ENCODE results near the gene TFEB. TPM values are rescaled to one million over a fixed set of nuclear protein-coding genes. Genes with fewer than 3 reads are reported as not detected.
A peak's percentile ranks its signal among the peaks of the same experiment; 100 is the strongest.

TFEB gene
- total RNA-seq, 2 experiments from 2014 or later = 11.7 to 13.4 TPM

- Mint-ChIP-seq H3K36me3 (no peaks in the 10 kb centered on the region), H3K4me3 (no peak overlapping the region), H3K9me3 (no peaks in the 10 kb centered on the region), H3K27ac (no peak overlapping the region), H3K27me3 (no peaks in the 10 kb centered on the region), H3K4me1 (ENCODE audit: low read depth) (no peaks in the 10 kb centered on the region)
- POLR2A ChIA-PET = no interaction called here
- DNase-seq = no peak
- CTCF ChIA-PET = no interaction called here
- intact Hi-C loops (cut with micrococcal nuclease) = no loop called here
Measured at GRCh38 chr6:41743406-41744235, 8.2 kb upstream of the TFEB start.

- POLR2A ChIA-PET = no interaction called here
- Mint-ChIP-seq H3K4me1 (ENCODE audit: low read depth) (no peaks in the 10 kb centered on the region), H3K36me3 (no peaks in the 10 kb centered on the region), H3K4me3 (no peak overlapping the region), H3K9me3 (no peaks in the 10 kb centered on the region), H3K27ac (no peak overlapping the region), H3K27me3 (no peaks in the 10 kb centered on the region)
- CTCF ChIA-PET = no interaction called here
- intact Hi-C loops (cut with micrococcal nuclease) = no loop called here
- DNase-seq = no peak
Measured at GRCh38 chr6:41741625-41742490, 6.5 kb upstream of the TFEB start.

- CTCF ChIA-PET = interaction anchor here (0.7 to 0.8 kb wide), 2 partner anchors 21 to 34 kb away, joined by 3 read pairs; no protein-coding TSS in a partner anchor
- Mint-ChIP-seq H3K4me3 (no peak overlapping the region), H3K36me3 (no peaks in the 10 kb centered on the region), H3K27me3 (no peaks in the 10 kb centered on the region), H3K9me3 (no peaks in the 10 kb centered on the region), H3K27ac (no peak overlapping the region), H3K4me1 (ENCODE audit: low read depth) (no peaks in the 10 kb centered on the region)
- intact Hi-C loops (cut with micrococcal nuclease) = no loop called here
- DNase-seq = no peak
- POLR2A ChIA-PET = no interaction called here
Measured at GRCh38 chr6:41740366-41741162, 5.2 kb upstream of the TFEB start.

DNA sequence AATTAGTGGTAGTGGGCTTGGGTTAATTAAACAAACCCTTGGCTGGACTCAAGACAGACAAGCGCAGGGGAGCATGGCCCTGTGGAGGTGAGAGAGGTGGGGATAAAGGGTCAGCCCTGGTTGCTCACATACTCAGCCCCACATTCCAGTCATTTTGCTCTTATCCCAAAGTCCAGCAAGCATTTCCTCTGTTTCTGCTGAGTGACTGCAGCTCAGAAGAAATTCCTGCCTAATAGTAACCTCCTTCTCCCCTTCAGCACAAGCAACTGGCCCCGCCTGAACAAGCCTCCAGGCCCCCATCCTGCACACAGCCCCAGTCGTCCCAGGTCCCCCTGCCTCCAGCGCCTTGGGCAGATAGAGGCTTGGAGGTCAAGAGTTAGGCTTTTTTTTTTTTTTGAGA lies 3.6 kb upstream of the TFEB start:
- no peaks in the 10 kb centered on the region for H3K36me3 Mint-ChIP-seq
- no peaks in the 10 kb centered on the region for H3K4me1 Mint-ChIP-seq (ENCODE audit: low read depth)
- no peak for DNase-seq
- CTCF ChIA-PET = interaction anchor here (0.6 kb wide), 1 partner anchor 1452 kb away, joined by 3 read pairs; no protein-coding TSS in a partner anchor
- H3K9me3 Mint-ChIP-seq = no peaks in the 10 kb centered on the region
- POLR2A ChIA-PET = no interaction called here
- H3K27ac Mint-ChIP-seq = no peak overlapping the region
- H3K4me3 Mint-ChIP-seq = no peak overlapping the region
- H3K27me3 Mint-ChIP-seq = no peaks in the 10 kb centered on the region
- intact Hi-C loops (cut with micrococcal nuclease) = loop anchor here (5.0 kb wide), 1 partner anchor 38 kb away; the partner anchor contains the start of gene FRS3

DNA sequence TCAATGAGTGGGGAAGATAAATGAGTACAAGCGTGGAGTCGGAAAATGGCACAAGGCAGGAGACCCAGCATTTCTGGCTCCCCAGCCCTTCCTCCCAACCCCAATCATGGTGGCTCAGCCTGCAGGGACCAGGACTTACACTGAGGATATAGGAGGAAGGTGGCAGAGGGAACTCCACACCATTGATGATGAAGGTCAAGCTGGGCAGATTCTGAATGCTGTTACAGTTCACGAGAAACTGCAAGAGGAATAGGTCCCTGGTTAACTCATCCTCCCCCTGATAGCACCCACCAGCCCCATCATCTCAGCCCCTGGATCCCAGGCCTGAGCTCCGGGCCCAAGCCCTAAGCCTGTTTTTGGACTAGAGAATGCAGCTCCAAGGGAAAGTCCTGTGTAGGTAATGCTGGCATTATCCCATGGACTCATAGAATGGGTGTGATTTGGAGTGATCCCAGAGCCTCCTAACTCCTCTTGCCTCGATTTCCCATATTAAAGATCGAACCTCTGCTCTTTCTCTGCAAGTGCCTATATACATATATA lies 2.3 kb upstream of the TFEB start:
- intact Hi-C loops (cut with micrococcal nuclease) = loop anchor here (5.0 kb wide), 1 partner anchor 40 kb away; the partner anchor contains the start of gene FRS3
- CTCF ChIA-PET = no interaction called here
- H3K9me3 Mint-ChIP-seq = no peaks in the 10 kb centered on the region
- H3K36me3 Mint-ChIP-seq = no peaks in the 10 kb centered on the region
- H3K27ac Mint-ChIP-seq = no peak overlapping the region
- no peaks in the 10 kb centered on the region for H3K27me3 Mint-ChIP-seq
- POLR2A ChIA-PET = interaction anchor here (0.6 kb wide), 1 partner anchor 12 kb away, joined by 3 read pairs; no protein-coding TSS in a partner anchor
- no peak for DNase-seq
- peaks cover 13% of the 10 kb centered on the region for H3K4me1 Mint-ChIP-seq (ENCODE audit: low read depth)
- H3K4me3 Mint-ChIP-seq = no peak overlapping the region

- ChIA-PET CTCF (interaction anchor here (4.4 kb wide), 1 partner anchor 32 kb away, joined by 49 read pairs; no protein-coding TSS in a partner anchor), POLR2A (no interaction called here)
- Mint-ChIP-seq H3K4me1 (ENCODE audit: low read depth) (peaks cover 17% of the 10 kb centered on the region), H3K36me3 (no peaks in the 10 kb centered on the region), H3K27me3 (no peaks in the 10 kb centered on the region), H3K4me3 (no peak overlapping the region), H3K9me3 (no peaks in the 10 kb centered on the region), H3K27ac (no peak overlapping the region)
- intact Hi-C loops (cut with micrococcal nuclease) = loop anchor here (5.0 kb wide), 1 partner anchor 40 kb away; the partner anchor contains the start of gene FRS3
- no peak for DNase-seq
Measured at GRCh38 chr6:41736800-41737555, 1.6 kb upstream of the TFEB start.

- no peaks in the 10 kb centered on the region for H3K27me3 Mint-ChIP-seq
- H3K36me3 Mint-ChIP-seq = no peaks in the 10 kb centered on the region
- ChIA-PET CTCF (interaction anchor here (4.4 kb wide), 1 partner anchor 31 kb away, joined by 49 read pairs; no protein-coding TSS in a partner anchor), POLR2A (interaction anchor here (1.9 kb wide), 1 partner anchor 28 kb away, joined by 5 read pairs; no protein-coding TSS in a partner anchor)
- DNase-seq = no peak
- H3K27ac Mint-ChIP-seq = no peak overlapping the region
- intact Hi-C loops (cut with micrococcal nuclease) = loop anchor here (5.0 kb wide), 1 partner anchor 41 kb away; the partner anchor contains the start of gene FRS3
- H3K4me1 Mint-ChIP-seq (ENCODE audit: low read depth) = peaks cover 21% of the 10 kb centered on the region
- H3K9me3 Mint-ChIP-seq = no peaks in the 10 kb centered on the region
- H3K4me3 Mint-ChIP-seq = no peak overlapping the region
Measured at GRCh38 chr6:41736186-41736733, 852 bp upstream of the TFEB start.

DNA sequence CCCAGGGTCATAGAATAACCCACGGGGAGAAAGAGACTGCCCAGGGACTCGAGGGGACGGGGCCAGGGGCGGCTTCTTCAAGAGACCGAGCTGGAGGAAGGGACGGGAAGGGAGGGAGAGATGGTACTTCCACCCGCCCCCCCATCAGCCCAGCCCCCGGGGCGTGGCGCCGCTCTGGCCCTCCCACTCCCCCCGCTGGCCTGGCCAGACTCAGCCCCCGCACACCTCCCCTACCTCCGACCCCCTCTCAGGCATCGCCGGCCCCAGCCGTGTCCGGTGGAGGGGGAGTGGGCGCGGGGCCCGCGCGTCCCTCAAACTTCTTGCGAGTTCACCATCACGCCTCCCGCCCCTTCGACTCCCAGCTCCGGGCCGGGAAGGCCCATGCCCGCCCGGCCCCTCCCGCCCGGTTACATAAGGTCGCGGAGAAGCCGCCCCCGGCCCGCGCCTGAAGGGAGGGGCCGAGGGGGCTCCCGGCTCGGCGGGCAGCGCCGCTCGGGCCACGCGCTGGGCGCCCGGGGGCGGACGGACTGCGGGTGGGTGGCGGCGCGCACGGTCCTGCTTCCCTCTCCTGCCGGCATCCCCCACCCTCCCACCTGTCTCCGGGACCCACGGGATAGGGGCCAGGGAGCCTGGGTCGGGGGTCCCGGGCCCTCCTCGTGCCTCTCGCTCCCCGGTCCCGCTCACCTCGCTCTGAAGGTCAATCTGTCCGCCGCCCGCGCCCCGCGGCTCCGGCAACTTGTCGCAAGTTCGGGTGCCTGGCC lies 562 bp downstream of the TFEB start:
- ChIA-PET CTCF (interaction anchor here (0.8 to 4.4 kb wide), 10 partner anchors 10 to 315 kb away, joined by 3 to 49 read pairs (median 3); partner anchors contain the start of genes TAF8 and TOMM6), POLR2A (interaction anchor here (1.8 to 3.0 kb wide), 3 partner anchors 18 to 28 kb away, joined by 5 to 10 read pairs (median 6); no protein-coding TSS in a partner anchor)
- no peaks in the 10 kb centered on the region for H3K27me3 Mint-ChIP-seq
- intact Hi-C loops (cut with micrococcal nuclease) = loop anchor here (1.0 to 5.0 kb wide), 6 partner anchors 28 to 662 kb away; partner anchors contain the start of genes BYSL, FRS3, MED20 and NFYA
- peak overlapping the region; percentile 18 for H3K27ac Mint-ChIP-seq
- H3K9me3 Mint-ChIP-seq = no peaks in the 10 kb centered on the region
- DNase-seq = peak; percentile 76
- no peaks in the 10 kb centered on the region for H3K36me3 Mint-ChIP-seq
- peak overlapping the region; percentile 67 for H3K4me3 Mint-ChIP-seq
- H3K4me1 Mint-ChIP-seq (ENCODE audit: low read depth) = peaks cover 35% of the 10 kb centered on the region

DNA sequence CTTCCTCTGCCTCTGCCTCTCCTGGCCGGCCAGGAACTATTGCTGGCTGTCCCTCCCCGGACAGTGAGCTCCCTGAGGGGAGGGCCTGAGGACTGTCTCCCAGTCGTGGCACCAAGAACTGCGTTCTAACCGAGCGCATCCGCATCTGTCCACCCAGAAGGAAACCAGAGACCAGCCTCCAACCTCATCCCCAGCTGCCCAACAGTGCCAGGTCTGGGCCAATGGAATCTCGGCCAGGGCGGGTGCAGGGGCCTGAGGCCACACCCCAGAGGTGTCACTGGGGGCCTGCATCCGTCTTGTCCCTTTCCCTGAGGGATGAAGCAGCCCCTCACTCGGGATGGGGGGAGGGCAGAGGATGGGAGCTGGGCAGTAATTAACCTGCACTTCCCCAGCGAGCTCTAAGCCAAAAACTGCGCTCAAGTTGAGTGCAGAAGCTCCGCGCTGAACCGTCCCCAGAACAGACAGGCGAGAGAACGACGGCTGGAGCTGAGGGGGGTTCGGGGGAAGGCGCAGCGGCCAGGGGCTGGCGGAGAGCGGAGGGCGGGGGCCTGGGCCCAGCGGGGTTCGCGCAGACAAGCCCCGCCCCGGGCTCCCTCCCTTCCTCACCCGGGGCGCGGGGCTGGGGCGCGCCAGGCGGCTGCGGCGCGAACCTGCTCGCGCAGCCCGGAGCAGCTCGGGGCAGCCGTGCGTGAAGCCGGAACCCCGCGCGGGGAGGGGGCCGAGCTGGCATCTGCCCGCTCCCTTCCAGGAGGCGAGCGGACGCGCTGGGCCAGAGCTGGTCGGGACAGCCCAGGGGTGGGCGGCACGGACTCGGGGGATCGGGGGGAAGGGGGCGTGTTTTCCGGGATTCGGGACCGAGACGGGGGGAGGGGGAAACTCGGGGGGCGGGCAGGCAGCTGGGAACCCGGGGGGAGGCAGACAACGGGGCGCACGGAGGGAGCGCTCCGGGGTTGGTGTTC lies 1.4 kb downstream of the TFEB start:
- DNase-seq = peak; percentile 66
- Mint-ChIP-seq H3K9me3 (no peaks in the 10 kb centered on the region), H3K27ac (peak overlapping the region; percentile 84), H3K4me1 (ENCODE audit: low read depth) (peaks cover 37% of the 10 kb centered on the region), H3K4me3 (peak overlapping the region; percentile 83), H3K36me3 (no peaks in the 10 kb centered on the region), H3K27me3 (no peaks in the 10 kb centered on the region)
- ChIA-PET CTCF (interaction anchor here (0.6 to 4.4 kb wide), 12 partner anchors 11 to 618 kb away, joined by 3 to 49 read pairs (median 3); partner anchors contain the start of genes TAF8 and TOMM6), POLR2A (interaction anchor here (1.8 to 3.0 kb wide), 3 partner anchors 17 to 28 kb away, joined by 5 to 10 read pairs (median 6); no protein-coding TSS in a partner anchor)
- intact Hi-C loops (cut with micrococcal nuclease) = loop anchor here (2.0 kb wide), 2 partner anchors 187 to 661 kb away; partner anchors contain the start of genes BYSL, MED20, NFYA and OARD1
